GM18498 (cell line): Measurements from ENCODE around the gene MSX2.

Experiments used
- ATAC-seq: cut with Tn5 transposase; IDR thresholded peaks from one replicate; pipeline ENCODE4 v1.9.1; 2021; ENCODE audit warnings: mild to moderate bottlenecking, moderate library complexity; ENCODE audit not compliant: unreplicated experiment

Gene MSX2

DNA sequence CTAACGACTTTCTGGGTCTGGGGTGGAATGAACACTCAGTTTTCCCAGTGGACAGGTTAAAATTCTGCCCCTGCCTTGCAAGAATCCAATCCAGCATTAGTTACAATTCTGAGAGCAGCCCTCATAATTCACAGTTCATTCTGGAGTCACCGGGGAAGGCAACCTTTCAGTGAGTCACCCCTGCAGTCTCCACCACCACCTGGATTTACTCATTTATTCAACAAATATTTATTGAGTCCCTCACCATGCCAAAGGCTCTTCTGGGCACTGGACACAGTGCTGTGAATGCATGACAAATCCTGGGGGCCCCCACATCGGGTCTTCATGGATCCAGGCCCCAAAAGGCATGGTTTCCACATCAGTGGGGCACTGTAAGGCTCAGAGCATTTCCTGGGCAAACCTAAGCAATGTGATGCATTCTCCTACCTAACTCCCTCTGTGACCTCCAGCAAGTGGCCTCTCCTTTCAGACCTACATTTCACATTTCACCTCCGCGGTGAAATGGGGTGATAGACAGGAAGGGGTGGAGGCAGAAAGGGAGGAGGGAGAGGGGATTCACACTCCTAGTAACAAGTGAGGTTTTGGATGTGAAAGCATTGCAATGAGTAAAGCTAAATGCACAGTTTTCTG is 6.4 kb upstream of the MSX2 start:
- no peak for ATAC-seq

DNA sequence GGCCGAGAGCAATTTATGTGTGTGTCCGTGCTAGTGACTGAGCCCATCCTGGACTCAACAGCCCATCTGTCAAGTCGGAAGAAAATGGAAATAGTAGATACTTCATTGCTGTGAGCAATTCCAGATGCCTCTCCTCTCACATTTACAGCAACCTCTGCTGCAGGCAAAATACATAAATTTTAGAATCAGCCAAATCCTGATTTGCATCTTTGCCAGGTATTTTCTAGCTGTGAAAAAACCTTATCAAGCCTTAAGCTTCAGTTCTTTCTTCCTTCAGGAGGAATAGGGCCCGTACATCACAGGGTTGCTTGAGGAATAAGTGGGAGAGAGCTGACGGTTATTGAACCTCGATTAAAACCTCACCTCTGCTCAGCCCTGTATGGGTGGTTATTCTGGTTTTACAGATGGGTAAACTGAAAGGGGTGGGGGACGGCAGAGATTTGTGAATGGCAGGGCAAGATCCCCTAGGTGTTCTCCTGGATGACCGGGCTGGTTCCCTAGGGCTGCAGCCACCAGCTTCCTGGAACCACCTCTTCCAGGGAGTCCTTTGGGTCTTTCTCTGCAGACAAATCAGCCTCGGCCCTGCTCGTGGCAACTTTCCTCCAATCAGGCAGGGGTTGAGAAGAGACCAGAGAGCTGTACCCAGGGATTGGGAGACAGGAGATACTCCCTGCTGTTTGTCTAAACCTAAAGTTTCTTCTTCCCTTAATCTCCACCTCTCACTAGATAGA is 5.3 kb upstream of the MSX2 start:
- ATAC-seq, result no peak

DNA sequence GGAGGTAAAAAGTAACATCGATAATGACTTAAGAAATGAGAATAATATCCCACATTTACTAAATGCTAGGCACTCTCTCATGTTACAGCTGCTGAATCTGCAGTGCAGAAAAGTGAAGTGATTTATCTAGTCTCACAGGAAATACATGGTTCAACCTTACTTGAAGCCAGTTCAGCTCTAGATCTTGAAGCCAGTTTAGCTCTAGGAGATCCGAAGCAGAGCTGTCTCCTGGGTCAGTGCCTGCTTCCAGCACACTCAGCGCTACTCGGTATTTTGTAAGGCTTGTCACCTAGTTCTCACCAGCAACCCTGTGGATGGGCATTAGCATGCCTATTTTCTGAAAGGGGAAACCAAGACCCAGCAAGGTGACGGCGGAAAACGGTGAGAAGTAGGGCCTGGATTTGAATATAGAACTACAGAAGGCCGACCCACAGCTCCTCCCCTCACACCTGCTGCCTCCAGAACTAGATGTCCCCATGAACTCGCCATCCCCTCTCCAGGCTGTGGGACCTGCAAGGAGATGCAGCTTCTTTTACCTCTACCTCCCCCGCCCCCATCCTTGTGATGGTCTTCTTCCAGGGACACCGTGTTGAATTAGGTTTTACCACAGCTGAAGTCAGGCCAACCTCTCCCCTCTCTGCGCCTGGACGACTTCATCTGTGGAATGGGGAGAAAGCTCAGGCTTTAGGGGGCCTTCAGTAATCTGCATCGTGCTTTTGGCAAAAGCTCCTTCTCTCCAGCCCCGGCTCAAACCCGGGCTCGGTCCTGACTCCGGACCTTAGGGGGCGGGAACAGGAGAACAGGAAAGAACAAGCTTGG is 4.4 kb upstream of the MSX2 start:
- ATAC-seq, result no peak

DNA sequence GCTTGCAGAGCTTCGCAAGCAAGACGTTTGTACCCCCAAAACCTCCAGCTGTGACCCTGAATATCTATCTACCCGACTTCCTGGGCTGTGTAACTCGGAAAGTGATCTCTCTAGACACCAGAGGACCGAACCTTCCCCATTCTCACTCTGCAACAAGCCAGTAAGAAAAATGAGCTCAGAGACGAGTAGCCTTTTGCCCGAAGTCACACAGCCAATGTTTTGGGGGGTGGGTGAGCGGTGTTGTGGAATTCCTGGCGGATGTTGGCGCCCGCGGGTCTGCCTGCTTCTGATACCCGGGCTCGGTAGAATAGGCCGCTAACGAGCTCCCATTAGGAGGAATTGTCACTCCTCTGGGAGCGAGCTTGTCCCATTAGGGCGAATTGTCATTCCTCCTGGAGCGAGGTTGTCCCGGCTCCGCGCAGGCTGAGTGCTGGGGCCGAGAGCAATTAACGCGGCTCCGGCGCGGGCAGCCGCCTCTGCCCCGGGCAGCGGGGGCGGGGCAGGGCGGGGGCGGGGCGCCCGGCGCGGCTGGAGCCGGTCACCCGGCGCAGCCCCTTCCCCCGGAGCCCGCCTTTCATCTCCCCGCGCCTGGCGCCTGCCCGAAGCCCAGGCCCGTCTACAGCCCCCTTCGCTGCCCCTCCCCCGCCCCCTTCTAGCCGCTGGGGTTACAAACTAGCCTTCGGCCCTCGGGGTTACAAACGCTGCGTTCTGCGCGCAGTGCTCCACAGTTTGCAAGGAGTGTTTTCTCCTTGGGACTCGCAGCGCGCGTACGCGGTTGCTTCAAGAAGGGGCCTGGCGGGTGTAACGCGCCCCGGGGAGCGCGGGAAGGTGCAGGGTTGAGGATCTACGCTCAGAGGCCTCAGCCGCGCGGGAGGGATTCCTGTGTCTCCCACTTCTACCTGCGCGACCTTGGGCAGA is 3.5 kb upstream of the MSX2 start:
- no peak for ATAC-seq

DNA sequence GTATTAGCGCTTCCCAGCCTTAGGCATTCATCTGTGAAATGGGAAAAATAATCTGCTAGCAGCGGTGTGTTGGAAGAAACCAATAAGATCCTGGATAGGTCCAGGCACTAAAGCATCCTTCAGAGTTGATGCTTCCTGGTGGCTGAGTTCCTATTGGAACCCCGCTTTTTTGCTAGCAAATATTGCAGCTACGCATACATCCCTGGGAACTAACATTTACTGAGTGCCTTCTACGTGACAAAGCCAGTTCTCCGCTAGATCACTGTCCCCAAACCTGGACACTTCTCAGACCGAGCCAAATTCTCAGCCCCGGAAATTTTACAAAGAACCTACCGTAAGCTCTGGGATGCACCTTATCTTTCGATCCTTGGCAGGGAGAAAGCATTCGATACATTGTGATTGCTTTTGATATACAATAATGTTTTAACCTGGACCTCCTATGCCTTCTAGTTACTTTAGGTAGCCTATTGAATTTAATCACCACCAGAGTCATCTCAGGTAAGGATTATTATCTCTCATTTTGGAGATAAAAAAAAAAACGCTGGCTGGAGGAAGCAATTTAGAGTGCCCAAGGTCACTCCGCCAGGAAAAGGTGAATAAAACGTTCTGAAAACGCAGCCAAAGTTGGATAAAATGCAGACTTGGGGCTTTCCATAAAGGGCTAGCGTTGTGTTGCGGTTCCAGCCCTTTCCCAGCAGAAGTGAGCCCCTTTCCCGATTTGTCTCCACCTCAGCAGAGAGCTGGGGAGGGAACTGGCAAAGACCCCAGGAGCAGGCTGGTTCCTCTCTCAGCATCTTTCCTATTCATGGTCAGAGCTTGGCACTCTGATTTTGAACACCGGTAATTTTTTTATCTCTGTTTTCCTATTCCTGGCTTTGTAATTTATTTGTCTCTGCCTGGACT is 2.6 kb upstream of the MSX2 start:
- no peak for ATAC-seq

DNA sequence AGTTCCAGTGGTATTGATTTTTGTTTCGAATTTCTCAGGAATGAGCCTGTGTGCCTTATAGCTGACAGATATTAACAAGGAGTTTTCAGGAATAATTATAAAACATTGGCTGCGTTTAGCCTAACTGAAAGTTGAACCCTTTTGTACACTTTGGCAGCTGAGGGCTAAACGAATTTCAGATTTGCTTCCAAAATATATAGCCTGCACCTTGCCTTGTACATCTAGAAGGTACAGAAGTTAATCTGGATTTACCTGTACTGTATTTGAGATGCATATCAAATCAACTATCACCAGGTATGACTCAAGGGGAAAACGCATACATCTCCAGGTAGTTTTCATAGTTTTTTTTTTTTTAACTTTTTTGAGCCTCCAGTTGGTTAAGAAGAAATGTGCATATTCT is 1.9 kb upstream of the MSX2 start:
- ATAC-seq, result no peak

DNA sequence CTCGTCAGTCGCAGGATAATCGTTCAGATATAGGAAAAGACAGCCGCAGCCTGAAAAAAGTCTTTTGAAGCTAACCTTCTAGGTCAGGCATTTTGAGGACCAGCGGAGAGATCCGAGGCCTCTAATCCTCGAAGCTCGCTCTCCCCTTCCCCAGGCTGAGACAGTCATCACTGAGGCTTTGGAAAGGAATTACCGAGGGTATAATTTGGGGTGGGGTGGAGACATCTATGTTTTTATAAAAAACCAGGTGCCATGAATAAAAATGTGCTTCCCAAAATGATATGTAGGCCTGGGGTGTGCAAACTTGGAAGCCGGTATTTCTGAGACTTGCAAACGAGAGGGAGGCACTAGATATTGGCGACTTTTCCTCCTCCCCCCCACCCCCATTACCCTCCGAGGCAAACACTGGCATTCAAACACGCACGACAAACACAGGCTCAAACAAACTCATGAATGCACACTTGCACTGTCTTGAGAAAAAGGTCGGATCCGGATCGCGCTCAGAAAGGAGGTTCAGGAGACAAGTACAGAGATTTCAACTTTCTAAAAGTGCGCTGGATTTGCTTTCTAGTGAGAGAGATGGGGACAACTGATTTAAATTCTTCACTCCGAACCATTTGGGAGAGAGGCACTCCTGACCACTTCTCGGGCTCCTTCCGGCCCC is 935 bp upstream of the MSX2 start:
- ATAC-seq, result no peak

DNA sequence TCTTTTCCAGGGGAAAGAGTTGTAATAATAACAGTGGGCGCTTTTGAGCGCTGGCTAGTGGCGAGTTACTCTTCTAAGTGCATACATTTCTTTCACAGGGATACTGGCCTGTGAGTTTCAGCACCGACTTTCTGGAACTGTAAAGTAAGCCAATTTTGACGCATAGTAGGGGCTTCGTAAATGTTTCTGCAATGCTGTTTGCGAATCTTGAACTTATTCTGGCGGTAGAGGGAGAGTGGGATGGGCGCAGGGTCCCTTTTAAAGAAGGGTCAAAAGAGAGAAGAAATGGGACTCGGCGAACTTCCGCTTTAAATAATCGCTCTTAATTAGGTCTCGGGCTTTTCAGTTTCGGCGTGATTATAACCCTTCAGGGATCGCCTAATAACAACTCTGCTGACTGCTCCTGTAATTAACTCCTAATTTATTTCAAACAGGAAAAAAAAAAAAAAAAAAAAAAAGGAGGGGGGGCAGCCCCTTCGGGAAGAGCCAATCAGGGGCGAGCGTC is 351 bp upstream of the MSX2 start:
- no peak for ATAC-seq

DNA sequence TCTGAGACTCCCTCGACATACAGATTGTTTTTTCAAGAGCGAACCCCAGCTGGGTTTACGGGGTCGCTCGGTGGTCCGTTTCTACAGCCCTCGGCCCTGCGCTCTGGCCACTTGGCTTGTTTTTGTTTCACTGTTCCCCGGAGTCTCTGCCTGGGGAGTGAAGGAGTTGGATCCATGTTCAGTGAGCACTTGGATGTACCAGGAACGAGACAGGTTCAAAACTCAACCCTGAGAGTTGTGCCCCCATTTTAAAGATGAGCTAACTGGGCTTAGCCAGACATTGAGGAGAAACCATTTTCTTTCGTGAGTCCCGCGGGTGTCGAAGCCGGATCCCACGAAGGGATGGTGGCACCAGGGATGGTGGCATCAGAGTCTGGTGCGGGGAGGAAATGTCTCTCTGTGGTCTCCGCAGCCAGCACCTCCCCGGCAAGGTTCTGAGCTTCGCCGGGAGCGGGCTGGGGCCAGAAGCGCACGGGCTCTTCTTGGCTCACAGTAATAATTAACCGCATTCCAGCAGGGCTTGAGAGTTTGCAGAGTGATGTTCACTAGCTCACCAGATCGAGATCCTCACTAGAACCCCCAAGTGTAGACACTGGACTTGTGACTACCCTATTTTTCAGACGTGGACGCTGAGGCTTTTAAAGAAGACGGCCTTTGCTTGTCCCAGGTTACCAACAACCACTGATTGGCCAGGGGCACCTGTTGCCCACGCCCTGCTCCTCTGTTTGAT is 1.0 kb downstream of the MSX2 start:
- no peak for ATAC-seq

DNA sequence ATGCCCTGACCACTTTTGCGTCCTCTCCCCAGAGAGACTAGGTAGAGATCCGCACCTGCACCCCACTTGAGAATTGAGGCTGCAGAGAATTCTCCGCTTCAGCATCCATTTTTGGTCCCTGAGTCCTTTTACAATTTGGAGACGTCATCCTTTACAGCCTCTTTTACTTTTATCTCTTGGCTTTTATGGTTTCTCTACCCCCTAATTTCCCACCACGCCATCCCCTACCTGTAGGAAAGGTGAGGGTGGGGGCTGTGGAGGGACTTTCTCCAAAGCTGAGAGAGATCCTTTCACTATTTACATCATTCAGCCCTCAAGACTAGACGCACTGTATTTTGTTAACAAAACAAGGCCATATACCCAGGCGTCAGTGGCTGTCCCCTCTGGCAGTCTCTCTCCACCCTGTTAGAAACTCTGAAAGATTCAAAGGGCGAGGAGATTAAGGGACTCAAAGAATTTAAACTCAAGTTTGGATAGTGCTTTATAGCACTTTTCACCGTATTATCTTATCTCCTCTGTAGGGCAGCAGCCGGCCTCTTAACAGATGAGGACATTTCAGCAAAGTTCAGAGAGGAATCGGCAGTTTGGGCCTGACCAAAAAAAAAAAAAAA is 1.7 kb downstream of the MSX2 start:
- ATAC-seq, result no peak

DNA sequence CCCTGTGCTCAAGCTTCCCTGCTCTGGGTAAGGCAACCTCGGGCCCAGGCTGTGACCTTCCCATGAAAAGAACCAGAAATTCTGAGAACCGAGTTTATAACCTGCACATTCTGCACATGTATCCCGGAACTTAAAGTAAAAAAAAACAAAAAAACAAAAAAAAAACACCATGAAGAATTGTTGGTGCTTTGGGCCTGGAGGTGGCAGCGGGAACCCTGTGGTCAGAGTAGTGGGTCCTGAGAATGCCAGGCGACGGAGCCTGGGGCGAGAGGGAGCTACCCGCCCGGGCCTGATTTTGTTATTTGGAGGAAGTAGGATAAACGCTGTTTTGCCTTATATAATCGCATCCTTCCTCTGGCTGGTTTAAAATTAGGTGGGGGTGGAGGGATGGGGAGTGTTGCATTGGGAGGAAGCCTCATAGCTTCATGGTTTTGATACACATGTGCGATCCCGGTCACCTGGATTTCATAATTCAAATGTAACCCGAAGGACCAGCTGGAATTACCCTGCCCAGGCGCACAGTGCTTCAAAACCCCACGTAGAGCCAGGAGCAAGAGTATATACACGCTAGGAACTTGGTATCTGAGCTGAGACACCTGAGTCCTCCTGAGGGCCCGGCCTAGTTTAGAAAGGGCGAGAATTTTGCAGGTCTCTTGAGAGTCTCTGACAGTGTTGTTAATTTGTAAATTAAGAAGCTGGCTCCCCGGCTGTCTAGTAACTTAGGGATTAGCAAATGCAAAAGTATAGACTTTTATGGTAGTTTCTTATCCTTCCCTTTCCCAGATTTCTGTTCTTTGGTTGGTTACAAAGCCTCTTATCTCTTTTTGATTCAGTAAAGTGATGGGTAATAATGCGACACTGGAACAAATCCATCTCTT is 2.8 kb downstream of the MSX2 start:
- ATAC-seq, result no peak

DNA sequence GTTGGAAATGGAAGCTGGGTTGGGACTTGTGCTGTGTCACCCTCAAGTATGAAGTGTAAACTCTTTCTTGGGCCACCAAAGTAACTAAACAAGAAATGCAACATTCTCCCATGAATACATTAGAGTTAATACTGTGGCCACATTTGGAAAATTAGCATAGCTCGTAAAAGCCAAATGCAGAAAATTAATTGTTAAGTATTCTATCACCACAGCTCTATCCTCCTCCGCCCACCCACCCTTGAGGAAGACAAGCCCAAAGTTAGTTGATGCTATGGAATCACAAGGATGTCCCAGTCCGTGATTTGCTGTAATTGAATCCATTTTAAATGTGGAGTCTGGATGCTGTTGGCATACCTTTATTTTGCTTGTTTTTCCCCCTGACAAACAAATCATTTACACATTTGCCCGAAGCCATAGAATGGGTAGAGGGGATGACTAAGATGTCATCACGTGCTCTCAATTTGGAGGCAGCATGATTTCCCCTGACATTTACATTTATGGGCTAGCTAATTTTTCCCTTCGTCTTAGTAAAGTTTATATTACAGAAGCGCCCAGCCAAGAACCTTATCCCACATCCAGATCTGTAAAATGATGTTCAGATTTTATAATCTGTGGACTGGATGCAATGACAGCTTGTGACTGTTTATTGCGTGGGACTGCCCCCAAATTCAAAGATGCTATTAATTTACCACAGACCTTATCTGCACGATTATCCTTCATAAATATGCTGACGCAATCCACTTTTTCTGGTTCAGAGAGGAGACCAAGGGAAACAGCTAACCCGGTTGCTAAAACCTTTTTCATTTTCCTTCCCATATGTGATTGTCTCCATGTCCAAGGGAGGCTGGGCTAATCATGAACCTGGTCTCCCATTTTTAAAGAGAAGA is 3.7 kb downstream of the MSX2 start:
- no peak for ATAC-seq

DNA sequence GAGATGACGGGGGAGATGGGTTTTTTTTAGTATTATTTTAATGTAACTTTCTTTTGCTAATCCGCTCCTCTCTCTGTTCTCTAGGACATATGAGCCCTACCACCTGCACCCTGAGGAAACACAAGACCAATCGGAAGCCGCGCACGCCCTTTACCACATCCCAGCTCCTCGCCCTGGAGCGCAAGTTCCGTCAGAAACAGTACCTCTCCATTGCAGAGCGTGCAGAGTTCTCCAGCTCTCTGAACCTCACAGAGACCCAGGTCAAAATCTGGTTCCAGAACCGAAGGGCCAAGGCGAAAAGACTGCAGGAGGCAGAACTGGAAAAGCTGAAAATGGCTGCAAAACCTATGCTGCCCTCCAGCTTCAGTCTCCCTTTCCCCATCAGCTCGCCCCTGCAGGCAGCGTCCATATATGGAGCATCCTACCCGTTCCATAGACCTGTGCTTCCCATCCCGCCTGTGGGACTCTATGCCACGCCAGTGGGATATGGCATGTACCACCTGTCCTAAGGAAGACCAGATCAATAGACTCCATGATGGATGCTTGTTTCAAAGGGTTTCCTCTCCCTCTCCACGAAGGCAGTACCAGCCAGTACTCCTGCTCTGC is 4.8 kb downstream of the MSX2 start:
- ATAC-seq, result no peak

DNA sequence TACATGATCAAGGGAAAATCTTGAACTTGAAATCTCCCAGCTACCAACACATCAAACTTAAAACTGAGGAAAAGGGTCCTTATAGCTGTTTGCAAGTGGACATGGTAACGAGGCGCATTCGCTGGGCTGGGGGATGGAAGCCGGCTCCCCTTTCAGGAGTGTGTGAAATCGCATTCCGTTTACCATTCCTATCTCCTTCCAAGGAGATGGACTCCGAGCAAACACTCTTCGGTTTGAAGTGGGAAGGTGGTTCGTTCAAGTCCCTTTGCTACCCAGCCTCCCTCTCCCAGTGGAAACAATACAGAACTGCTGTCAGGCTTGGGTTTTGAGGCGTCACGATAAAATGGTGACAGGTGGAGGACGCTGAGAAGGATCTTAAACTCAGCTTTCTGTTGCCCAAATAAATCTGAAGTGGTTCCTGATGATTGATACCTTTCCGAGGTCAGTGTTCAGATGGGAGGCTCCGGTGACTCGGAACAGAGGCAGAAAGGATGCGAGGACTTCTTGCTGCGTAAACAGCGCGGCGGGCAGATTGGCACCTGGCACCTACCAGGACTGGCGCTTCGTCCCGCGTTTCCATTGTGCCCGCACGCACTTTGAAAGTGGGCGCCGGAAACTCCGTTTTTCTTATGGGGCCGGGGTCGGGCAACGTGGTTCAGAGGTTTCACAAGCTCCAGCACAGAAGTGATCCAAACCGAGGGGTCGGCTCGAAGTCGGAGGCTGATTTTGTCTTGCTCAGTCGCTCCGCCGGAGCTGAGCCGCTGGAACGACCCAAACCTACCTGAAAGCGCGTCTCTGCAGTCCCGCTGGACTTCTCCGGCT is 7.0 kb downstream of the MSX2 start:
- no peak for ATAC-seq
